SK-N-SH treated with all-trans-retinoic acid at 6 μM for 48 hours (cell line): ENCODE data around the gene TOGARAM1.

Source experiments
- ATAC-seq: fragments of 200-7000 bp; cut with Tn5 transposase; 3 replicates; pipeline ENCODE4 v1.9.1; 2020; ENCODE audit warnings: mild to moderate bottlenecking, moderate library complexity
- ARNTL ChIP-seq: fragments of 450-650 bp; formaldehyde crosslinking; IDR thresholded peaks from 2 replicates; pipeline ENCODE4 v1.5.0; 2020; ENCODE audit warnings: low read depth, mild to moderate bottlenecking, moderate library complexity, borderline replicate concordance
- BACH2 ChIP-seq: fragments of 250-450 bp; sonication (Bioruptor Pico); IDR thresholded peaks from 2 replicates; pipeline ENCODE4 v1.9.0; 2021; ENCODE audit warnings: mild to moderate bottlenecking, borderline replicate concordance
- CSDC2 ChIP-seq: fragments of 250-450 bp; sonication (Bioruptor Pico); IDR thresholded peaks from 2 replicates; pipeline ENCODE4 v1.5.0; 2020; ENCODE audit warnings: mild to moderate bottlenecking, moderate library complexity
- ESRRG ChIP-seq: fragments of 250-450 bp; sonication (Bioruptor Pico); IDR thresholded peaks from 2 replicates; pipeline ENCODE4 v1.6.1; 2021; ENCODE audit warnings: mild to moderate bottlenecking
- GLIS3 ChIP-seq: fragments of 250-450 bp; sonication (Bioruptor Pico); IDR thresholded peaks from 2 replicates; pipeline ENCODE4 v1.5.0; 2020; ENCODE audit warnings: mild to moderate bottlenecking, moderate library complexity
- ISL1 ChIP-seq: fragments of 250-450 bp; sonication (Bioruptor Pico); IDR thresholded peaks from 2 replicates; pipeline ENCODE4 v2.1.2; 2022; ENCODE audit warnings: mild to moderate bottlenecking, moderate library complexity
- OSR1 ChIP-seq: fragments of 250-450 bp; sonication (Bioruptor Pico); IDR thresholded peaks from 2 replicates; pipeline ENCODE4 v1.8.0; 2022; ENCODE audit warnings: moderate library complexity, mild to moderate bottlenecking, inconsistent platforms
- PPARA ChIP-seq: fragments of 250-450 bp; sonication (Bioruptor Pico); IDR thresholded peaks from 2 replicates; pipeline ENCODE4 v1.5.0; 2020; ENCODE audit warnings: mild to moderate bottlenecking, borderline replicate concordance
- SNAI2 ChIP-seq: fragments of 250-450 bp; sonication (Bioruptor Pico); IDR thresholded peaks from 2 replicates; pipeline ENCODE4 v1.5.0; 2020; ENCODE audit warnings: mild to moderate bottlenecking, moderate library complexity
- TCF4 ChIP-seq: fragments of 250-450 bp; sonication (Bioruptor Pico); IDR thresholded peaks from 2 replicates; pipeline ENCODE4 v1.8.0; 2021; ENCODE audit warnings: mild to moderate bottlenecking, moderate library complexity, borderline replicate concordance
- TOX ChIP-seq: fragments of 250-450 bp; sonication (Bioruptor Pico); IDR thresholded peaks from 2 replicates; pipeline ENCODE4 v1.8.0; 2021; ENCODE audit warnings: mild to moderate bottlenecking, moderate library complexity, borderline replicate concordance
- ZFP3 ChIP-seq: fragments of 250-450 bp; sonication (Bioruptor Pico); IDR thresholded peaks from 2 replicates; pipeline ENCODE4 v1.5.0; 2020; ENCODE audit warnings: mild to moderate bottlenecking, moderate library complexity
- ZFP30 ChIP-seq: fragments of 450-650 bp; formaldehyde crosslinking; IDR thresholded peaks from 2 replicates; pipeline ENCODE4 v1.5.0; 2022; ENCODE audit warnings: mild to moderate bottlenecking, moderate library complexity
- ZNF565 ChIP-seq: fragments of 450-650 bp; formaldehyde crosslinking; conservative IDR thresholded peaks from 2 replicates; pipeline ENCODE4 v1.5.0; 2020; ENCODE audit warnings: low read depth, mild to moderate bottlenecking, moderate library complexity
- ZNF70 ChIP-seq: fragments of 450-650 bp; formaldehyde crosslinking; IDR thresholded peaks from 2 replicates; pipeline ENCODE4 v1.5.0; 2020; ENCODE audit warnings: mild to moderate bottlenecking, moderate library complexity
- ZNF8 ChIP-seq: fragments of 450-650 bp; formaldehyde crosslinking; IDR thresholded peaks from 2 replicates; pipeline ENCODE4 v1.5.0; 2020; ENCODE audit warnings: mild to moderate bottlenecking, moderate library complexity
- TF ChIP-seq, protein P1 (sequence below): fragments of 250-450 bp; sonication (Bioruptor Pico); IDR thresholded peaks from 2 replicates; pipeline ENCODE4 v1.8.0; 2021; ENCODE audit warnings: low read depth, mild to moderate bottlenecking, moderate library complexity, borderline replicate concordance
- TF ChIP-seq, protein P2 (sequence below): fragments of 250-450 bp; sonication (Bioruptor Pico); IDR thresholded peaks from 2 replicates; pipeline ENCODE4 v1.5.1; 2020; ENCODE audit warnings: low read depth, mild to moderate bottlenecking, moderate library complexity
- TF ChIP-seq, protein P3 (sequence below): fragments of 250-450 bp; sonication (Bioruptor Pico); IDR thresholded peaks from 2 replicates; pipeline ENCODE4 v1.8.0; 2020; ENCODE audit warnings: mild to moderate bottlenecking, moderate library complexity, borderline replicate concordance
- TF ChIP-seq, protein P4 (sequence below): fragments of 250-450 bp; sonication (Bioruptor Pico); IDR thresholded peaks from 2 replicates; pipeline ENCODE4 v1.5.1; 2021; ENCODE audit warnings: mild to moderate bottlenecking, moderate library complexity
- TF ChIP-seq, protein P5 (sequence below): fragments of 250-450 bp; sonication (Bioruptor Pico); IDR thresholded peaks from 2 replicates; pipeline ENCODE4 v1.5.0; 2020; ENCODE audit warnings: mild to moderate bottlenecking, moderate library complexity

Gene TOGARAM1

DNA sequence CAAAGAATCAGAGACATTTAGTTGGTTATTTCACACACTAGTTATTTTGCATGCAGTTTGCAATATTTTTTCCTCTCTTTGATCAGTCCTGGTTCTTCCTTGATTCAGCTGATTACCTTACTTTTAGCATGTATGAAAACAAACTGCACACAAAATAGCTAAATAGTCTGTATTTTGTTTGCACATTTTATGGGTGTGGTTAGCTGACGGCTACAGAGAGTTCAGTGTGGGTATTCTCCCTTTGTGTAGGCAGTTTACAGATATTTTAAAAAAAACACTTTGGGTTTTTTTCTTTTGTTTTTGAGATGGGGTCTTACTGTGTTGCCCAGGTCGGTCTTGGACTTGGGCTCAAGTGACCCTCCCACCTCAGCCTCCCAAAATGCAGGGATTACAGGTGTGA, 28.5 kb downstream of the TOGARAM1 start (continued):
- TF ChIP-seq, protein P1, sequence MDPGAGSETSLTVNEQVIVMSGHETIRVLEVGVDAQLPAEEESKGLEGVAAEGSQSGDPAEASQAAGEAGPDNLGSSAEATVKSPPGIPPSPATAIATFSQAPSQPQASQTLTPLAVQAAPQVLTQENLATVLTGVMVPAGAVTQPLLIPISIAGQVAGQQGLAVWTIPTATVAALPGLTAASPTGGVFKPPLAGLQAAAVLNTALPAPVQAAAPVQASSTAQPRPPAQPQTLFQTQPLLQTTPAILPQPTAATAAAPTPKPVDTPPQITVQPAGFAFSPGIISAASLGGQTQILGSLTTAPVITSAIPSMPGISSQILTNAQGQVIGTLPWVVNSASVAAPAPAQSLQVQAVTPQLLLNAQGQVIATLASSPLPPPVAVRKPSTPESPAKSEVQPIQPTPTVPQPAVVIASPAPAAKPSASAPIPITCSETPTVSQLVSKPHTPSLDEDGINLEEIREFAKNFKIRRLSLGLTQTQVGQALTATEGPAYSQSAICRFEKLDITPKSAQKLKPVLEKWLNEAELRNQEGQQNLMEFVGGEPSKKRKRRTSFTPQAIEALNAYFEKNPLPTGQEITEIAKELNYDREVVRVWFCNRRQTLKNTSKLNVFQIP (CRISPR knock-in tag), result no peak
- no peak for TF ChIP-seq ZFP3 (CRISPR knock-in tag)
- TF ChIP-seq TOX, result no peak
- no peak for TF ChIP-seq SNAI2 (CRISPR knock-in tag)
- TF ChIP-seq ESRRG (CRISPR knock-in tag), result no peak
- TF ChIP-seq ZFP30 (CRISPR knock-in tag), result no peak

DNA sequence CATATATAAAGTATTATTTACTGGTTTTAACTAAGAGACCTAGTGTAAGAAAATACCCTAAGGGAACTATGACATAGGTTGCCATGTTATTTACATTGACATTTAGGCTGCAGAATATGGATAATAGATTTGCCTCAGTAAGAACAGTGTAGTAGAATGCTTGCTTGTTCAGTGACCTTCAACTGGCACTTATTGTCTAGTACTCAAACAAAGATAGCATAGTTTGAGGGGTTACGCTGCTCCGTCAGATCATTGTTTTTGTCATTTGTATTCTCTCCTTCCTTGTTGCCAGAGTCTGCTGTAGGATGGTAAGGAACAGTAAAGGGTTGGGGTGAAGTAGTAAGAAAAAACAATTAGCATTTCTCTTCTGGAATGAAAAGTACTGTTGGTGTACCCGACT, 33.2 kb downstream of the TOGARAM1 start:
- TF ChIP-seq, protein P1 (CRISPR knock-in tag), result no peak
- TF ChIP-seq ZFP30 (CRISPR knock-in tag), result no peak
- no peak for TF ChIP-seq GLIS3 (CRISPR knock-in tag)
- no peak for TF ChIP-seq OSR1 (CRISPR knock-in tag)
- TF ChIP-seq, protein P2, sequence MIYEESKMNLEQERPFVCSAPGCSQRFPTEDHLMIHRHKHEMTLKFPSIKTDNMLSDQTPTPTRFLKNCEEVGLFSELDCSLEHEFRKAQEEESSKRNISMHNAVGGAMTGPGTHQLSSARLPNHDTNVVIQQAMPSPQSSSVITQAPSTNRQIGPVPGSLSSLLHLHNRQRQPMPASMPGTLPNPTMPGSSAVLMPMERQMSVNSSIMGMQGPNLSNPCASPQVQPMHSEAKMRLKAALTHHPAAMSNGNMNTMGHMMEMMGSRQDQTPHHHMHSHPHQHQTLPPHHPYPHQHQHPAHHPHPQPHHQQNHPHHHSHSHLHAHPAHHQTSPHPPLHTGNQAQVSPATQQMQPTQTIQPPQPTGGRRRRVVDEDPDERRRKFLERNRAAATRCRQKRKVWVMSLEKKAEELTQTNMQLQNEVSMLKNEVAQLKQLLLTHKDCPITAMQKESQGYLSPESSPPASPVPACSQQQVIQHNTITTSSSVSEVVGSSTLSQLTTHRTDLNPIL (CRISPR knock-in tag), result no peak
- TF ChIP-seq, protein P3, sequence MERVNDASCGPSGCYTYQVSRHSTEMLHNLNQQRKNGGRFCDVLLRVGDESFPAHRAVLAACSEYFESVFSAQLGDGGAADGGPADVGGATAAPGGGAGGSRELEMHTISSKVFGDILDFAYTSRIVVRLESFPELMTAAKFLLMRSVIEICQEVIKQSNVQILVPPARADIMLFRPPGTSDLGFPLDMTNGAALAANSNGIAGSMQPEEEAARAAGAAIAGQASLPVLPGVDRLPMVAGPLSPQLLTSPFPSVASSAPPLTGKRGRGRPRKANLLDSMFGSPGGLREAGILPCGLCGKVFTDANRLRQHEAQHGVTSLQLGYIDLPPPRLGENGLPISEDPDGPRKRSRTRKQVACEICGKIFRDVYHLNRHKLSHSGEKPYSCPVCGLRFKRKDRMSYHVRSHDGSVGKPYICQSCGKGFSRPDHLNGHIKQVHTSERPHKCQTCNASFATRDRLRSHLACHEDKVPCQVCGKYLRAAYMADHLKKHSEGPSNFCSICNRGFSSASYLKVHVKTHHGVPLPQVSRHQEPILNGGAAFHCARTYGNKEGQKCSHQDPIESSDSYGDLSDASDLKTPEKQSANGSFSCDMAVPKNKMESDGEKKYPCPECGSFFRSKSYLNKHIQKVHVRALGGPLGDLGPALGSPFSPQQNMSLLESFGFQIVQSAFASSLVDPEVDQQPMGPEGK (CRISPR knock-in tag), result no peak
- TF ChIP-seq BACH2 (CRISPR knock-in tag), result no peak
- TF ChIP-seq ZNF70 (CRISPR knock-in tag), result no peak
- TF ChIP-seq TOX, result no peak
- TF ChIP-seq, protein P4, sequence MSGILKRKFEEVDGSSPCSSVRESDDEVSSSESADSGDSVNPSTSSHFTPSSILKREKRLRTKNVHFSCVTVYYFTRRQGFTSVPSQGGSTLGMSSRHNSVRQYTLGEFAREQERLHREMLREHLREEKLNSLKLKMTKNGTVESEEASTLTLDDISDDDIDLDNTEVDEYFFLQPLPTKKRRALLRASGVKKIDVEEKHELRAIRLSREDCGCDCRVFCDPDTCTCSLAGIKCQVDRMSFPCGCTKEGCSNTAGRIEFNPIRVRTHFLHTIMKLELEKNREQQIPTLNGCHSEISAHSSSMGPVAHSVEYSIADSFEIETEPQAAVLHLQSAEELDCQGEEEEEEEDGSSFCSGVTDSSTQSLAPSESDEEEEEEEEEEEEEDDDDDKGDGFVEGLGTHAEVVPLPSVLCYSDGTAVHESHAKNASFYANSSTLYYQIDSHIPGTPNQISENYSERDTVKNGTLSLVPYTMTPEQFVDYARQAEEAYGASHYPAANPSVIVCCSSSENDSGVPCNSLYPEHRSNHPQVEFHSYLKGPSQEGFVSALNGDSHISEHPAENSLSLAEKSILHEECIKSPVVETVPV (CRISPR knock-in tag), result no peak
- TF ChIP-seq ISL1 (CRISPR knock-in tag), result no peak
- no peak for TF ChIP-seq ZNF565 (CRISPR knock-in tag)
- TF ChIP-seq SNAI2 (CRISPR knock-in tag), result no peak
- TF ChIP-seq CSDC2 (CRISPR knock-in tag), result no peak
- no peak for TF ChIP-seq PPARA
- TF ChIP-seq ZNF8, result no peak
- TF ChIP-seq, protein P5, sequence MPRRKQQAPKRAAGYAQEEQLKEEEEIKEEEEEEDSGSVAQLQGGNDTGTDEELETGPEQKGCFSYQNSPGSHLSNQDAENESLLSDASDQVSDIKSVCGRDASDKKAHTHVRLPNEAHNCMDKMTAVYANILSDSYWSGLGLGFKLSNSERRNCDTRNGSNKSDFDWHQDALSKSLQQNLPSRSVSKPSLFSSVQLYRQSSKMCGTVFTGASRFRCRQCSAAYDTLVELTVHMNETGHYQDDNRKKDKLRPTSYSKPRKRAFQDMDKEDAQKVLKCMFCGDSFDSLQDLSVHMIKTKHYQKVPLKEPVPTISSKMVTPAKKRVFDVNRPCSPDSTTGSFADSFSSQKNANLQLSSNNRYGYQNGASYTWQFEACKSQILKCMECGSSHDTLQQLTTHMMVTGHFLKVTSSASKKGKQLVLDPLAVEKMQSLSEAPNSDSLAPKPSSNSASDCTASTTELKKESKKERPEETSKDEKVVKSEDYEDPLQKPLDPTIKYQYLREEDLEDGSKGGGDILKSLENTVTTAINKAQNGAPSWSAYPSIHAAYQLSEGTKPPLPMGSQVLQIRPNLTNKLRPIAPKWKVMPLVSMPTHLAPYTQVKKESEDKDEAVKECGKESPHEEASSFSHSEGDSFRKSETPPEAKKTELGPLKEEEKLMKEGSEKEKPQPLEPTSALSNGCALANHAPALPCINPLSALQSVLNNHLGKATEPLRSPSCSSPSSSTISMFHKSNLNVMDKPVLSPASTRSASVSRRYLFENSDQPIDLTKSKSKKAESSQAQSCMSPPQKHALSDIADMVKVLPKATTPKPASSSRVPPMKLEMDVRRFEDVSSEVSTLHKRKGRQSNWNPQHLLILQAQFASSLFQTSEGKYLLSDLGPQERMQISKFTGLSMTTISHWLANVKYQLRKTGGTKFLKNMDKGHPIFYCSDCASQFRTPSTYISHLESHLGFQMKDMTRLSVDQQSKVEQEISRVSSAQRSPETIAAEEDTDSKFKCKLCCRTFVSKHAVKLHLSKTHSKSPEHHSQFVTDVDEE (CRISPR knock-in tag), result no peak
- TF ChIP-seq TCF4 (CRISPR knock-in tag), result no peak
- no peak for ATAC-seq

DNA sequence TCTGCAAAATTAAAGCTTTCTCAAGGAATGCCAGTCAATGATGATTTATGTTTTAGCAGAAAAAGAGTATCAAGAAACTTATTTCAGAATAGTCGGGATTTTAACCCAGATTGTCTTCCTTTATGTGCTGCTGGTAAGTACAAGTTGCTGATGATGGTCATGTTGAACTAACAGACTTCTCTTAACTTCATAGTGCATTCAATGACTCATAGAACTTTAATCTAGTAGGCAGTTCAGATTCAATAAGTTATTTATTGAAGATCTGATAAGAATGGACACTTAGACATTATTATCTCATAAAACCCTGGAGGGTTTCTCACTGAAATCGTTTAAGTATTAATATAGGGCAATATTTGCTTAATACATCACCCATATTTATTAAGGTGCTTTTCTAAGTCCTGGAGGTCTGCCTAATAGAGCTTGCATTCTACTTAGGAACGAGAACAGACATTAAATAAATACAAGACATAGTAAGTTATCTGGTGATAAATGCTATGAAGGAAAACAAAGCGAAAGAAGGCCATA, 33.8 kb downstream of the TOGARAM1 start:
- ATAC-seq, result no peak
- TF ChIP-seq SNAI2 (CRISPR knock-in tag) (no peak), ZNF70 (CRISPR knock-in tag) (no peak), GLIS3 (CRISPR knock-in tag) (no peak), ARNTL (CRISPR knock-in tag) (no peak), ZNF8 (no peak)
- TF ChIP-seq, protein P2 (CRISPR knock-in tag), result no peak
- TF ChIP-seq, protein P5 (CRISPR knock-in tag), result no peak
